Activated naive CD4-positive, alpha-beta T cell treated with Interleukin-2 at 50 U/mL for 16 hours (primary cell): ENCODE results near the gene MRGPRD.
"Not testable (repeated sequence)": the region's sequence is repeated elsewhere in the genome, so short reads cannot be mapped to it uniquely, and the experiment has no call there.

Experiments
- DNase-seq: peaks from one replicate; pipeline ENCODE4 v3.0.0-alpha.2; 2020

MRGPRD gene

GRCh38 chr11:68993546-68993945 is 12.8 kb upstream of the MRGPRD start:
- DNase-seq, result no peak

- DNase-seq, result no peak
Observed at GRCh38 chr11:68992743-68993255, 12.0 kb upstream of the MRGPRD start.

DNA sequence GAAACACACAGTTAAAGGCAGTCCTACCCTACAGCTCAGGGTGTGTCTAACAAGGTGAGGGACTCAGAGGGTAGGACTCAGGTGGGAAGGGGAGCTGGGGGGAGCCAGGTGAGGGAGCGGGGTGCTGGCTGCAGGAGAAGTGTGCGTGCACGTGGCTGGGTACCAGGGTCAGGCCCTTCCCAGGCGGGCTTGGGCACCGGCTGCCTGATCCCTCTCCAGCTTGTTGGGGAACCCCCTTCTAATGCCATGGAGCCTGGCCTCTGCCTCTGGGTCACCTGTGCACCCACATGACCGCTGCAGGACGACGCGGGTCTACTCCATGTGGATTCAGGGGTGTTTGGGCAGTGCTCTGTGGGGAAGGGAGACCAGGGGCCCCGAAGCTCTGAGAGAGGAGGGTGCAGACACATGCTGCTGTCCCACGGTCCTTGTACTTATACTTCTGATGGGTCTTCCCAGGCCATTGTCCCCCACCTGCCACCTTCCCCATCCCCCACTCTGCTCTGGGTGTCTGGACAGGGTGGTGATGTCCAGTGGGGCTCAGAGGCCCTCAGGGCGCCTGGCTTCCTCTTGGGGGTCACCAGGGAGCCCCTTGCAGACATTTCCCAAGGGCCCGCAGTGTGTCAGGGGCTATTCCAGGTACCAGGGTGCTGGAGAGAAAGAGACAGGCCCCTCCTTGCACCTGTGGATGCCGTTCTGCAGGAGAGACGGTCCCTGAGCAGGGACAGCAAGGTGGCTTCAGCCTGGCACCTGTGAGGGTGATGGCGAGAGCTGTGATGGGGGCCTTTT is 10.4 kb upstream of the MRGPRD start:
- DNase-seq, result no peak

DNA sequence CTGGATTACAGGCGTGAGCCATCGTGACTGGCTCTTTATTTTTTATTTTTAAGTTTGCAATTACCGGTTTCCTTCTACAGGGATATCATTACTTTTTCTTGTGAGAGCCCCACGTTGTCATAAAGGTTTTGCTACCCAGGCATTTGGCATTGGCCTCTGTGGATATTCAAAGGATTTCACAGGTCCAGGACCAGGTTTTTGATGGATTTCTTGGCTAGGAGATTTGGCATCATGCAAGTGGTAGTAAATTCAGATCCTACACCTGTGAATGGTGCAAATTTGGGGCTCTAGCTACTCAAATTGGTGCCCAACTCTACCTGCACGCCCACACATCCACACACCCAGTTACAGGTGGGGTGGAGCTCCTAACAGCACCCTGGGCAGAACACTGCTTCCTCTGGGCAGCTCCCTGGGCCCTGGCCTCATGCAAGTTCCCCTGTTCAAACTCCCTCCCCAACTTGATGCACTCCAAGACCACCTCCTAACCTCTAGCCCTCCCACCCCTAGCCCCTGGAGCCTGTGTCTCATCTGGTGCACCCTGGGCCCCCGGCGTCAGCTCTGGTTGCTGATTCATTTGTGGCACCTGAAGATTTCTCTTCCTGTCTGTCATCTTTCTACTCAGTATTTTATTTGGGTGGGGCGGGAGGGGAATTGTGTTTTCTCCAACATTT is 9.3 kb upstream of the MRGPRD start:
- DNase-seq, result no peak

DNA sequence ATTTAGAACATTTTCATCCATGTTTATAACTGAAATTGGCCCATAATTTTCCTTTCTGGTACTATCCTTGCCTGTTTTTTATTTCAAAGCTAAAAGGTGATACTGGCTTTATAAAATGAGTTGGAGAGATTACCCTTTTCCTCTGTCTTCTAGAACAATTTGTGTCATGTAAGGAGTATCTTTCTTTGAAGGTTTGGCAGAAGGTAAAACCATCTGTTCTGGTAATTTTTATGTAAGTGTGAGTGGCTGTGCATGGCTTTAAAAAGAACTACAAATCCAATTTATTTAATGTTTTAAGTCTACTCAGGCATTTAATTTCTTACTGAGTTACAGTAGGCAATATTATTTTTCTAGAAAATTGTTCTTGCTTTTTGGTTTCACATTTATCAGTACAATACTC is 7.7 kb upstream of the MRGPRD start:
- no peak for DNase-seq

DNA sequence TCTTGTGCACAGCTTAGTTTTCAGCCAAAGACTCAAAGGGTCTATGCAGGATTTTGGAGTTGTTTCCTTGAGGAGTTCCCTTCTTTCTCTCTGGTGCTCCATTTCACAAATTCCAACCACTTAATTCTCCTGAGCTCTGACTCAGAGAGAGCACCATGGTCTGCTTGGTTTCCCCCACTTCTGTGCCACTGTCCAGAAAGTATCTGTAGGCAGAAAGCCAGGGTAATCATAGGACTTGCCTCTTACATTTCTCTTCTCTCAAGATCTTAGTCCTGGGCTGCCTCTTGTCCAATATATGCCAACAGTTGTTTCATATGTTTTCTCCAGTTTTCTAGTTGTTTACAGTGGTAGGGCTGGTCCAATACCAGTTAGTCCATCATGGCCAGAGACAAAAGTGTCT is 6.4 kb upstream of the MRGPRD start:
- DNase-seq, result no peak

GRCh38 chr11:68983801-68984200 is 3.0 kb upstream of the MRGPRD start:
- no peak for DNase-seq

- no peak for DNase-seq
Observed at GRCh38 chr11:68982134-68982533, 1.3 kb upstream of the MRGPRD start.

DNA sequence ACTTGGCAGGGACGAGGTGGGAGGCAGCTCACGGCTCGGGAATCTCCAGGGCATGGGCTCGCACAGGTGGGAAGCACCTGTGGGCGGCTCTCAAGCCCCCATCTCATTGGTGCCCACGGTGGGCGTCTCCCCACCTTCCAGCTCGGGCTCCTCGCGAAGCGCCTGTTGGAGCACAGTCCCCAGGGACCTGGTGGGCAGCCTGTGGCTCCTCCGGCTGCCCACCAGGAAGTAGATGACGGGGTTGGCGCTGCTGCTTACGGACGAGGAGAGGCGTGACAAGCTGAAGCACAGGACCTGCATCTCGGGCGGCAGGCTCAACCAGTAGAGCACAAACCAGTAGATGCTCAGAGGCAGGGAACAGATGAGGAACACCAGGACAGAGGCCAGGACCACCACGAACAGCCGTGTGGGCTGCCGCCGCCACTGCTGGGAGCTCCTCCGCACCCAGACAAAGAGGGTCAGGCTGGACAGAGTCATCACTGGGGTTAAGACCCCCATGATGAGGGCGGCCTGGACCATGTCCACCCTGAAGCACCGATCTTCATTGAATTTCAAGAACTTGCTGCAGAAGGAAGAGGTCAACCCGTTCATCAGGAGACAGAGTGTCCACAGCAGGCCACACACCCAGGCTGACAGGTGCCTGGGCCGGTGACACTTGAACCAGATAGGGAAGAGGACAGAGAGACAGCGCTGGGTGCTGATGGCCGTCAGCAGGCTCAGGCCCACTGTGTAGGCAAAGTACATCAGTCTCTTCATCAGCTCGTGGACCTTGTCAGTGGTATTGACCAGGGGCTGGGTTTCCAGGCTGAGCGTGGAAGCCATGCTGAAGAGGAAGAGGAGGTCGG is 633 bp downstream of the MRGPRD start:
- no peak for DNase-seq

DNA sequence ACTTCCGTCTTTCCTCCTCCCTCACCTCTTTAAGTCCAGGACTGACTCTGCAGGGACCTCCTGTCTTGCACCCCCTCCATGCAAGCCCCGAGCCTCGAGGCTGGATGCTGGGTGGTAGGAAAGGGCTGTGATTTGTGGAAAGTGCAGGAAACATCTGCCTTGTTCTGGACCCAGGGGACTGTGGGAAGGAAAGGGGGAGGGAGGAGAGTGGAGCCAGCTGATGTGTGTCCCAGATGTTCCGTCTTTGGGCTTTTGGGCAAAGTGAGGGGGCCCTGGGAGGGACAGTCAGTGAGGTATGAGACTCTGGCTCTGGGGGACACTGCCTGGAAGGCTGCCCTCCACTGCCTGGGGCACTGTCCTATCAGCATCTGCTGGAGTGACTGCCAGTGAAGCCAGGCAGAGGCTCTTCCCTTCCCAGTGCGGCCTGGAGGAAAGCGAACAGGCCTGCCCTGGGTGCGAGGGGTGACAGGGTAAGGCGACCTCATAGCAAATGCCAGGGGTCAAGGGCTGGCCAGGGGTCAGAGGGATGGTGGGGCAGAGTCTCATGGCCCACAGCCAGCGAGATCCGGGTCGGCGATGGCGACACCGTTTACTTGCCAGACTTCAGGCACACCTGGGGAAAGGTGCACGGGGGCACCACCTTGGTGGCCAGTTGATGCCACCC is 1.7 kb downstream of the MRGPRD start:
- DNase-seq, result no peak

DNA sequence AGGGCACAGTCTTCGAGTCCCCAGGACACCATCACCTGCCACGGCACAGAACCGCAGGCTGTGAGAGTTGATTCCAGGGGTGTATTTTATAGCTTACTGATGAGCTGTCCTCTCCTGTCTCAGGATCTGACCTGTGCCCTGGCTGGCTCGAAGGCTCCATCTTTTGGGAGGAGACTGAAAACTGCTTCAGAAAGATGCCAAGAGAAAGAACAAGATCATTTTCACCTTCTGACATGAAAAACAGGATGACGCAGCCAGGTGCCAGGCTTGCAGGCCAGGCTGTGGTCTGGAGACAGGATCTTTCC is 2.2 kb downstream of the MRGPRD start:
- DNase-seq, result no peak

GRCh38 chr11:68977781-68978625 is 2.8 kb downstream of the MRGPRD start:
- no peak for DNase-seq

DNA sequence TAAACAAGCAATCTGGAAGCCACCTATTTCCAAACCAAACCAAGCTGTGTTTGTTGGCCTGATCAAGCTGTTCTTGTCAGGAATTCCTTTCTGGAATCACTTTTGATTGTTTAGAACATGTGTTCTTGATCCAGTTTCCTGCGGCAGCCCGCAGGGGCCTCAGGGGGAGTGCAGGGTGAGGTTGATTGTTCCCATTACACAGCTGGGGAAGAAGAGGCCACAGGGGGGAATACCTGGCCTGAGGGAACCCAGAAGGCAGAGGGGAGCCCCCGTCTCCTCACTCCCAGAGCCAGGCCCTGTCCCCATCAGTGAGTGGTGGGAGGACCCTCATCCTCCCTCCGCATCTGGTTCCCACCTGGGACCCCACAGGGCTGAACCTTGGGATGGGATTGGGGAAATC is 4.2 kb downstream of the MRGPRD start:
- DNase-seq, result no peak

GRCh38 chr11:68976095-68976494 is 4.7 kb downstream of the MRGPRD start:
- DNase-seq, result no peak

DNA sequence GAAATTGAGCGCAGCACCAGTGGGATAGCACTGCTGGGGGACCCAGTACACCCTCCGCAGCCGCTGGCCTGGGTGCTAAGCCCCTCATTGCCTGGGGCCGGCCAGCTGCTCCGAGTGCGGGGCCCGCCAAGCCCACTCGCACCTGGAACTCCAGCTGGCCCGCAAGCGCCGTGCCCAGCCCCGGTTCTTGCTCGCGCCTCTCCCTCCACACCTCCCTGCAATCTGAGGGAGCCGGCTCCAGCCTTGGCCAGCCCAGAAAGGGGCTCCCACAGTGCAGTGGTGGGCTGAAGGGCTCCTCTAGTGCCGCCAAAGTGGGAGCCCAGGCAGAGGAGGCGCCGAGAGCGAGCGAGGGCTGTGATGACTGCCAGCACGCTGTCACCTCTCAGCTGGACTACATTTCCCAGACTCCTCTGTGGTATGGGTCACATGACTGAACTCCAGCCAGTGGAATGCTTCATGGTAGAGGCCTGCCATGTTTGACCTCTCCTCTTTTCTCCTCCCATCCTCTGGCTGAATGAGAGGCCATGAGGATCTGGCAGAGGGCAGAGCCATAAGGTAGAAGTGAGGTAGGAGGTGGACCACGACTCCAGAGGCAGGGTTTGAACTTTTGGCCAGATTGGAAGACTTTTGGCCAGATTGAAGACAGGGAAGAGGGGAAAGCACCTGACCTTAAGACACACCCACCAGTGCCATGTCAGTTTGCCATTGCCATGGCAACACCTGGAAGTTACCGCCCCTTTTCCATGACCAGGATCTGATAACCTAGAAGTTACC is 6.2 kb downstream of the MRGPRD start:
- DNase-seq, result no peak

DNA sequence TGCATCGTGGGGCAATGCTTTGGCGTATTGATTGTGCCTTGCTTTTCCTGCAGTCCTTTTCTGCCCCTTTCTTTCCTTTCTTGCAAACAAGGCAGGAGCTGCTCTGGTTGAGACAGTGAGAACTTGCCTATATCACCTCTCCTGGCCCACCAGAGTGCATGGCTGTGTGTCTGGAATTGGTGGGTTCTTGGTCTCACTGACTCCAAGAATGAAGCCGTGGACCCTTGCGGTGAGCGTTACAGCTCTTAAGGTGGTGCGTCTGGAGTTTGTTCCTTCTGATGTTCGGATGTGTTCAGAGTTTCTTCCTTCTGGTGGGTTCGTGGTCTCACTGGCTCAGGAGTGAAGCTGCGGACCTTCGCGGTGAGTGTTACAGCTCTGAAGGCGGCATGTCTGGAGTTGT is 7.1 kb downstream of the MRGPRD start:
- DNase-seq, result not testable (repeated sequence)

DNA sequence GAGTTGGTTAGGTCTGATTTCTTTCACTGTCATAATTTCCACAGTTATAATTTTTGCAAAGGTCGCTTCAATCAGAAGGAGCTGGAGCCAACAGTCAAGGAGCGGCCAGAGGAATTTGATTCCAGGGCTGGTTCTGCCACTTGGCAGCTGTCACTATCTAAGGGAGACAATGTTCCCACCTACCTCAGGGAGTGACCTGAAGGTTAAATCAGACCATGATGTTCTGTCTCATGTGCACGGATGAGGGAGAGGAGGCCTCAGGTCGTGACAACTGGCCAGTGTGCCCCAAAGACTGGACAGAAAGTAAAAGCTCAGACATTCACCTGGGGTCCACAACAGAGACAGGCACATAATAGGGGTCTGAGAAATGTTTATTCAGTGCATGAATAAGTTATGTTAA is 7.6 kb downstream of the MRGPRD start:
- no peak for DNase-seq

GRCh38 chr11:68970921-68971636 is 9.7 kb downstream of the MRGPRD start:
- DNase-seq, result no peak

- no peak for DNase-seq
Observed at GRCh38 chr11:68969386-68969785, 11.4 kb downstream of the MRGPRD start.
